CD4-positive, alpha-beta T cell treated with Interleukin-12 subunit alpha and Interleukin-12 subunit beta, for 1 hour (primary cell): Measurements from ENCODE around the gene COL4A2.

Experiments
- DNase-seq: peaks from one replicate; pipeline ENCODE4 v3.0.0-alpha.2; 2020

COL4A2 gene

GRCh38 chr13:110463871-110464510, 156.9 kb downstream of the COL4A2 start:
- DNase-seq: no peak

- DNase-seq: no peak
Measured at GRCh38 chr13:110464556-110465333, 157.7 kb downstream of the COL4A2 start.

- no peak for DNase-seq
Measured at GRCh38 chr13:110465696-110466095, 158.6 kb downstream of the COL4A2 start.

- DNase-seq: no peak
Measured at GRCh38 chr13:110466266-110466915, 159.3 kb downstream of the COL4A2 start.

GRCh38 chr13:110467516-110468110, 160.5 kb downstream of the COL4A2 start:
- no peak for DNase-seq

- DNase-seq: no peak
Measured at GRCh38 chr13:110468986-110469495, 162.0 kb downstream of the COL4A2 start.

GRCh38 chr13:110469597-110469996, 162.5 kb downstream of the COL4A2 start:
- DNase-seq: no peak

GRCh38 chr13:110470272-110471009, 163.4 kb downstream of the COL4A2 start:
- DNase-seq: no peak

- no peak for DNase-seq
Measured at GRCh38 chr13:110471156-110471832, 164.2 kb downstream of the COL4A2 start.

- DNase-seq: peak; percentile 7
Measured at GRCh38 chr13:110471833-110472162, 164.7 kb downstream of the COL4A2 start.

- no peak for DNase-seq
Measured at GRCh38 chr13:110472904-110473563, 165.9 kb downstream of the COL4A2 start.

GRCh38 chr13:110474713-110475112, 167.6 kb downstream of the COL4A2 start:
- DNase-seq: no peak

GRCh38 chr13:110475117-110475516, 168.0 kb downstream of the COL4A2 start:
- DNase-seq: no peak

- DNase-seq: no peak
Measured at GRCh38 chr13:110475550-110476219, 168.6 kb downstream of the COL4A2 start.

- DNase-seq: no peak
Measured at GRCh38 chr13:110476220-110476617, 169.1 kb downstream of the COL4A2 start.

- DNase-seq: no peak
Measured at GRCh38 chr13:110477706-110478245, 170.7 kb downstream of the COL4A2 start.

- no peak for DNase-seq
Measured at GRCh38 chr13:110478405-110479214, 171.5 kb downstream of the COL4A2 start.

GRCh38 chr13:110479215-110479545, 172.1 kb downstream of the COL4A2 start:
- no peak for DNase-seq

GRCh38 chr13:110479648-110480047, 172.6 kb downstream of the COL4A2 start:
- no peak for DNase-seq

GRCh38 chr13:110480161-110480560, 173.1 kb downstream of the COL4A2 start:
- DNase-seq: no peak
